ENCODE results near the gene GRAMD1B. TPM values are rescaled to one million over a fixed set of nuclear protein-coding genes. Genes with fewer than 3 reads are reported as not detected.

The GRAMD1B gene
- total and polyA plus RNA-seq, 2 donors (not counting 1 experiment from before 2014, with no cell fraction given) = 0.83 to 1.5 TPM

DNA sequence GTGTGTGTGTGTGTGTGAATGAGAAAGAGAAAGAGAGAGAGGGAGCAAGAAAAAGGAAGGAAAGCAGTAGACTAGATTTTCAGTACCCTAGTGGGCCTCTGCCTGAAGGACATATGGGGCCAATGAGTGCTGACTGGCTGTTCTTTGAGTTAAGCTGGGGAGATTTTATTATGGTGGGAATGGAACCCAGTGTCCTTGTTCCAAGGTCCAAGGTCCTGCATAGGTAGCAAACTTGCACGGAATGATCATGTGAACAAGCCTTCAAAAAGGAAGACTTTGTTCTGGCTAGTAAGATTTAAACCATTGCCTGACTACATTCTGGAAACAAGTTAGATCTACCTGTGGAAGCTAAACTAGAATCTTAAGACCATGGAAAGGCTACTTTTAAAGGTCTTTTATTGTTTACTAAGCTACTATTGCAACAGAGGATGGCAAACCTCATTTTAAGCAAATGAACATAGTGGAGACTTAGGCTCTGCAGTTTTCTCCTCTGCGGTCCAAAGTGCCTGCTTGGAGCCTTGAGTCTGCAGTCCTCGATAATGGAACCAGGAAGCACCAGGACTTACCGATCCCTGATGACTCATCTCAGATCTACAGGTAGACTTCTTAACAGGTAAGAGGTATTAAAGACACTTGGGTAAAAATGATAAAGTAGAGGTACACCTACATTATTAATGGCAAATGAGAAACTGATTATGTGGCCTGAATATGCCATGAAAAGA, 10.2 kb upstream of the GRAMD1B start:
- Histone ChIP-seq H3K4me1 (ENCODE audit: control insufficient read depth, extremely low read depth, insufficient read depth, low read length) (no peaks in the 10 kb centered on the region), H4K20me1 (ENCODE audit: control insufficient read depth, extremely low read depth, insufficient read depth, low read length) (no peaks in the 10 kb centered on the region), H3K27ac (ENCODE audit: insufficient read depth, low read length) (no peak overlapping the region), H3K4me2 (ENCODE audit: extremely low read depth, insufficient read depth, low read length) (no peak overlapping the region), H3K27me3 (ENCODE audit: control insufficient read depth, insufficient read depth, low read length) (peaks cover 8% of the 10 kb centered on the region), H3K4me3 (replicated peaks in 1 of 4; ENCODE audit: control extremely low read depth in 1 of 4, insufficient read depth in 1 of 4, low read depth in 3 of 4, low read length in 4 of 4) (no peak overlapping the region), H3K36me3 (ENCODE audit: control insufficient read depth, insufficient read depth, low read length) (no peaks in the 10 kb centered on the region), H3K79me2 (ENCODE audit: control insufficient read depth, insufficient read depth, low read length) (no peaks in the 10 kb centered on the region), H3K9ac (ENCODE audit: insufficient read depth, low read length) (no peak overlapping the region), H2AFZ (ENCODE audit: low read length) (no peak overlapping the region), H3K9me3 (ENCODE audit: control insufficient read depth, insufficient read depth, low read depth, low read length) (no peaks in the 10 kb centered on the region)
- TF ChIP-seq EZH2 (IDR thresholded peaks at IDR 0.05; ENCODE audit: low read length, missing control alignments) = no peak
- no peak for DNase-seq (ENCODE audit: low read depth in 2 of 2)

- H3K9ac ChIP-seq (ENCODE audit: insufficient read depth, low read length) = no peak overlapping the region
- H3K4me3 ChIP-seq (replicated peaks in 1 of 4; ENCODE audit: control extremely low read depth in 1 of 4, insufficient read depth in 1 of 4, low read depth in 3 of 4, low read length in 4 of 4) = no peak overlapping the region
- TF ChIP-seq CTCF (conservative IDR thresholded peaks at IDR 0.05 in 1 of 2, IDR thresholded peaks at IDR 0.05 in 1 of 2; ENCODE audit: low read depth in 1 of 2, low read length in 2 of 2) = no peak
- no peak for TF ChIP-seq EZH2 (IDR thresholded peaks at IDR 0.05; ENCODE audit: low read length, missing control alignments)
- no peaks in the 10 kb centered on the region for H3K36me3 ChIP-seq (ENCODE audit: control insufficient read depth, insufficient read depth, low read length)
- H3K4me2 ChIP-seq (ENCODE audit: extremely low read depth, insufficient read depth, low read length) = no peak overlapping the region
- no peak for DNase-seq (ENCODE audit: low read depth in 2 of 2)
- H3K27me3 ChIP-seq (ENCODE audit: control insufficient read depth, insufficient read depth, low read length) = peaks cover 8% of the 10 kb centered on the region
- no peak overlapping the region for H3K27ac ChIP-seq (ENCODE audit: insufficient read depth, low read length)
- H4K20me1 ChIP-seq (ENCODE audit: control insufficient read depth, extremely low read depth, insufficient read depth, low read length) = no peaks in the 10 kb centered on the region
- H3K79me2 ChIP-seq (ENCODE audit: control insufficient read depth, insufficient read depth, low read length) = no peaks in the 10 kb centered on the region
- no peaks in the 10 kb centered on the region for H3K9me3 ChIP-seq (ENCODE audit: control insufficient read depth, insufficient read depth, low read depth, low read length)
- H3K4me1 ChIP-seq (ENCODE audit: control insufficient read depth, extremely low read depth, insufficient read depth, low read length) = no peaks in the 10 kb centered on the region
- no peak overlapping the region for H2AFZ ChIP-seq (ENCODE audit: low read length)
These were observed 8.5 kb upstream of the GRAMD1B start for GRCh38 chr11:123421589-123421988.

- H3K79me2 ChIP-seq (ENCODE audit: control insufficient read depth, insufficient read depth, low read length) = no peaks in the 10 kb centered on the region
- DNase-seq (ENCODE audit: low read depth in 2 of 2) = no peak
- TF ChIP-seq CTCF (conservative IDR thresholded peaks at IDR 0.05 in 1 of 2, IDR thresholded peaks at IDR 0.05 in 1 of 2; ENCODE audit: low read depth in 1 of 2, low read length in 2 of 2) = no peak
- no peak for TF ChIP-seq EZH2 (IDR thresholded peaks at IDR 0.05; ENCODE audit: low read length, missing control alignments)
- no peak overlapping the region for H3K9ac ChIP-seq (ENCODE audit: insufficient read depth, low read length)
- H3K9me3 ChIP-seq (ENCODE audit: control insufficient read depth, insufficient read depth, low read depth, low read length) = no peaks in the 10 kb centered on the region
- no peak overlapping the region for H3K4me3 ChIP-seq (replicated peaks in 1 of 4; ENCODE audit: control extremely low read depth in 1 of 4, insufficient read depth in 1 of 4, low read depth in 3 of 4, low read length in 4 of 4)
- H3K4me1 ChIP-seq (ENCODE audit: control insufficient read depth, extremely low read depth, insufficient read depth, low read length) = peaks cover 2% of the 10 kb centered on the region
- H3K36me3 ChIP-seq (ENCODE audit: control insufficient read depth, insufficient read depth, low read length) = no peaks in the 10 kb centered on the region
- no peak overlapping the region for H3K4me2 ChIP-seq (ENCODE audit: extremely low read depth, insufficient read depth, low read length)
- H4K20me1 ChIP-seq (ENCODE audit: control insufficient read depth, extremely low read depth, insufficient read depth, low read length) = no peaks in the 10 kb centered on the region
- no peak overlapping the region for H3K27ac ChIP-seq (ENCODE audit: insufficient read depth, low read length)
- peaks cover 4% of the 10 kb centered on the region for H3K27me3 ChIP-seq (ENCODE audit: control insufficient read depth, insufficient read depth, low read length)
- H2AFZ ChIP-seq (ENCODE audit: low read length) = no peak overlapping the region
These were observed 4.7 kb upstream of the GRAMD1B start for GRCh38 chr11:123425367-123425766.

Data from fibroblast of lung (primary cell).